HepG2 (cell line): ENCODE results near the gene DRAXIN. TPM values are rescaled to one million over a fixed set of nuclear protein-coding genes. Genes with fewer than 3 reads are reported as not detected.

Experiments
- AKAP8 ChIP-seq: sonication (generic); formaldehyde crosslinking; IDR thresholded peaks from 2 replicates; pipeline ENCODE4 v1.5.1; 2020; ENCODE audit warnings: mild to moderate bottlenecking, missing genetic modification reagents
- ELF4 ChIP-seq: sonication (generic); formaldehyde crosslinking; IDR thresholded peaks from 2 replicates; pipeline ENCODE4 v1.5.0; 2020; ENCODE audit warnings: missing genetic modification reagents, mild to moderate bottlenecking, moderate library complexity, borderline replicate concordance
- IKZF4 ChIP-seq: sonication (generic); formaldehyde crosslinking; IDR thresholded peaks from 2 replicates; pipeline ENCODE4 v1.5.1; 2020; ENCODE audit warnings: borderline replicate concordance, mild to moderate bottlenecking, low read depth, missing genetic modification reagents; ENCODE audit errors: not compliant biosample characterization
- JUND ChIP-seq: sonication (generic); formaldehyde crosslinking; IDR thresholded peaks from 2 replicates; pipeline ENCODE4 v1.8.0; 2022; ENCODE audit warnings: mild to moderate bottlenecking, missing genetic modification reagents
- KDM5B ChIP-seq: sonication (generic); formaldehyde crosslinking; IDR thresholded peaks from 2 replicates; pipeline ENCODE4 v1.4.0; 2020; ENCODE audit warnings: missing genetic modification reagents, mild to moderate bottlenecking, borderline replicate concordance
- NR2F2 ChIP-seq: IDR thresholded peaks from 2 replicates; pipeline ENCODE4 v1.6.1; 2012; ENCODE audit warnings: low read depth, inconsistent platforms, borderline replicate concordance
- POGZ ChIP-seq: sonication (generic); formaldehyde crosslinking; IDR thresholded peaks from 2 replicates; pipeline ENCODE4 v1.4.0; 2020; ENCODE audit warnings: mild to moderate bottlenecking, missing genetic modification reagents
- SETDB1 ChIP-seq: sonication (generic); formaldehyde crosslinking; IDR thresholded peaks from 2 replicates; pipeline ENCODE4 v1.5.1; 2020; ENCODE audit warnings: missing genetic modification reagents, mild to moderate bottlenecking, borderline replicate concordance
- SIN3B ChIP-seq: fragments of 150-350 bp; IDR thresholded peaks from 2 replicates; pipeline ENCODE4 v1.6.1; 2014; ENCODE audit warnings: low read length
- SNRNP70 ChIP-seq: fragments of 200-400 bp; formaldehyde crosslinking; IDR thresholded peaks from 2 replicates; pipeline ENCODE4 v1.6.1; 2017; ENCODE audit warnings: mild to moderate bottlenecking, low read depth, low read length, moderate library complexity
- SOX13 ChIP-seq, 3 experiments: fragments of 450-650 bp in 1 of 3; sonication (generic) in 1 of 3; formaldehyde crosslinking in 1 of 3; IDR thresholded peaks in 2 of 3; conservative IDR thresholded peaks in 1 of 3; 2 replicates each; pipeline versions ENCODE4 v1.5.0 to v1.6.1; 2016 to 2020; ENCODE audit warnings: antibody characterized with exemption in 1 of 3, mild to moderate bottlenecking in 1 of 3, missing compliant biosample characterization in 1 of 3, missing genetic modification reagents in 1 of 3, moderate library complexity in 1 of 3
- ZNF570 ChIP-seq: sonication (generic); formaldehyde crosslinking; IDR thresholded peaks from 2 replicates; pipeline ENCODE4 v1.4.0; 2020; ENCODE audit warnings: mild to moderate bottlenecking, missing genetic modification reagents, borderline replicate concordance
- ZNF850 ChIP-seq: sonication (generic); formaldehyde crosslinking; conservative IDR thresholded peaks from 2 replicates; pipeline ENCODE4 v1.9.0; 2021; ENCODE audit warnings: mild to moderate bottlenecking, missing genetic modification reagents
- ZSCAN29 ChIP-seq: sonication (generic); formaldehyde crosslinking; conservative IDR thresholded peaks from 2 replicates; pipeline ENCODE4 v1.4.0; 2020; ENCODE audit warnings: mild to moderate bottlenecking, missing genetic modification reagents
- polyA plus RNA-seq, 8 experiments: library from polyadenylated mRNA; depleted of rRNA in 3 of 8; stranded (reverse) in 7 of 8; unstranded in 1 of 8; fragments of >200 nt; fragmentation: Illumina TruSeq in 4 of 8; extraction: Trizol in 4 of 8; gene quantifications; 2 replicates each; pipeline versions ENCODE4 v1.2.1 to v1.2.3, GENCODE V29; 2011 to 2016; ENCODE audit warnings: low read depth in 4 of 8, missing spikeins in 1 of 8, mixed read lengths in 1 of 8; ENCODE audit not compliant: insufficient read depth in 1 of 8
- total RNA-seq, 5 experiments: library from RNA; depleted of rRNA; stranded (reverse); fragments of >200 nt; fragmentation: Illumina TruSeq; extraction: Trizol; gene quantifications; 2 replicates each; pipeline ENCODE4 v1.2.3, GENCODE V29; 2016; ENCODE audit warnings: low read depth in 1 of 5
- TF ChIP-seq, protein P1 (sequence below): sonication (generic); formaldehyde crosslinking; IDR thresholded peaks from 2 replicates; pipeline ENCODE4 v1.4.0; 2020; ENCODE audit warnings: missing genetic modification reagents, mild to moderate bottlenecking, borderline replicate concordance
- TF ChIP-seq, protein P2 (sequence below): sonication (generic); formaldehyde crosslinking; IDR thresholded peaks from 2 replicates; pipeline ENCODE4 v1.4.0; 2020; ENCODE audit warnings: missing genetic modification reagents, borderline replicate concordance
- TF ChIP-seq, protein P3 (sequence below): sonication (generic); formaldehyde crosslinking; IDR thresholded peaks from 2 replicates; pipeline ENCODE4 v1.8.0; 2023; ENCODE audit warnings: mild to moderate bottlenecking, missing genetic modification reagents
- TF ChIP-seq, protein P4 (sequence below): sonication (generic); formaldehyde crosslinking; IDR thresholded peaks from 2 replicates; pipeline ENCODE4 v1.8.0; 2022; ENCODE audit warnings: missing genetic modification reagents, mild to moderate bottlenecking, inconsistent platforms, borderline replicate concordance
- TF ChIP-seq, protein P5 (sequence below): sonication (generic); formaldehyde crosslinking; conservative IDR thresholded peaks from 2 replicates; pipeline ENCODE4 v1.8.1; 2023; ENCODE audit warnings: missing genetic modification reagents

DRAXIN gene
- total and polyA plus RNA-seq, 2 of the 13 experiments (the other 11 are each of a cell fraction or from before 2014, with no cell fraction given) = 0.02 TPM; not detected in 1

DNA sequence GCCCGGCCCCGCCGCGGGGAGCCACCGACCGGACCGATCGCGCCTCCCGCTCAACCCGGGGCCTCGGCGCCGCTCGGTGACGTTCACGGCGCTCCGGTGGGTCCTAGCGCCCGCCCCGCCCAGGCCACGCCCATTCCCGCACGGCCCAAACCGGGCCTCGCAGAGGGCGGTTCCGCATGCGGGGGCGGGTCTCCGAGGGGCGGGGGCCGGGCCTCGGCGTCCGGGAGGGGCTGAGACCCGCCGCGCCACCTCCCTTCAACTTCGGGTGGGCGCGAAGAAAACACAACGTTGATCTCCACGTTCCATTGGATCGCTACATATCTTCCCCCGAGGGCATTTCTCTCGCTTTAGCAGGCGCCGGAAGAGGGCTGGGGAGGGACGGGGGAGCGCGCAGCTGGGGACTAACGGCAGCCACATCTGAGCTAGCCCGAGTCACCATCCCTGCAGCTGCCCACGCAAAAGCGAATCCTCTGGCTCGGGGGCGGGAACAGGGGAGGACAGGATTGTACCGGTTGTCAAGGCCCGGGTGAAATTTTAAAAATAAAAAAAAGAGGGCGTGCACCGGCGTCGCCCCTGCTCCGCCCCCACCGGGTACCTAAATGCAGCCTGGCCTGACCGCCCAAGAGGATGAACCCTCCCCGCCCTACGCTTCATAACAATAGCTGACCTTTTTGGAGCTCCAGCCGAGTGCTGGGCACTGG, 10.3 kb upstream of the DRAXIN start, which contains the start of gene MAD2L2 (continued):
- TF ChIP-seq AKAP8 (CRISPR knock-in tag) (no peak), SNRNP70 (no peak), SETDB1 (CRISPR knock-in tag) (no peak), ZNF570 (CRISPR knock-in tag) (no peak), NR2F2 (no peak), SIN3B (no peak), IKZF4 (CRISPR knock-in tag) (no peak), SOX13 (IDR thresholded peaks at IDR 0.05) (no peak), SOX13 (CRISPR knock-in tag; conservative IDR thresholded peaks at IDR 0.05 in 1 of 2, IDR thresholded peaks at IDR 0.05 in 1 of 2) (peak in 1 of 2 experiments; percentile 61; a peak in 2 of 4 replicates), POGZ (CRISPR knock-in tag) (no peak), ZNF850 (no peak), ZSCAN29 (CRISPR knock-in tag) (no peak), ELF4 (no peak), JUND (CRISPR knock-in tag) (no peak), KDM5B (CRISPR knock-in tag) (no peak; the same call in 1 of the 2 replicates)
- TF ChIP-seq, protein P1, sequence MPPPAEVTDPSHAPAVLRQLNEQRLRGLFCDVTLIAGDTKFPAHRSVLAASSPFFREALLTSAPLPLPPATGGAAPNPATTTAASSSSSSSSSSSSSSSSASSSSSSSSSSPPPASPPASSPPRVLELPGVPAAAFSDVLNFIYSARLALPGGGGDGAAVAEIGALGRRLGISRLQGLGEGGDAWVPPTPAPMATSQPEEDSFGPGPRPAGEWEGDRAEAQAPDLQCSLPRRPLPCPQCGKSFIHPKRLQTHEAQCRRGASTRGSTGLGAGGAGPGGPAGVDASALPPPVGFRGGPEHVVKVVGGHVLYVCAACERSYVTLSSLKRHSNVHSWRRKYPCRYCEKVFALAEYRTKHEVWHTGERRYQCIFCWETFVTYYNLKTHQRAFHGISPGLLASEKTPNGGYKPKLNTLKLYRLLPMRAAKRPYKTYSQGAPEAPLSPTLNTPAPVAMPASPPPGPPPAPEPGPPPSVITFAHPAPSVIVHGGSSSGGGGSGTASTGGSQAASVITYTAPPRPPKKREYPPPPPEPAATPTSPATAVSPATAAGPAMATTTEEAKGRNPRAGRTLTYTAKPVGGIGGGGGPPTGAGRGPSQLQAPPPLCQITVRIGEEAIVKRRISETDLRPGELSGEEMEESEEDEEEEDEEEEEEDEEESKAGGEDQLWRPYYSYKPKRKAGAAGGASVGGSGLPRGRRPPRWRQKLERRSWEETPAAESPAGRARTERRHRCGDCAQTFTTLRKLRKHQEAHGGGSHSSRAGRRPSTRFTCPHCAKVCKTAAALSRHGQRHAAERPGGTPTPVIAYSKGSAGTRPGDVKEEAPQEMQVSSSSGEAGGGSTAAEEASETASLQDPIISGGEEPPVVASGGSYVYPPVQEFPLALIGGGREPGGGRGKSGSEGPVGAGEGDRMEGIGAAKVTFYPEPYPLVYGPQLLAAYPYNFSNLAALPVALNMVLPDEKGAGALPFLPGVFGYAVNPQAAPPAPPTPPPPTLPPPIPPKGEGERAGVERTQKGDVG = no peak
- TF ChIP-seq, protein P2, sequence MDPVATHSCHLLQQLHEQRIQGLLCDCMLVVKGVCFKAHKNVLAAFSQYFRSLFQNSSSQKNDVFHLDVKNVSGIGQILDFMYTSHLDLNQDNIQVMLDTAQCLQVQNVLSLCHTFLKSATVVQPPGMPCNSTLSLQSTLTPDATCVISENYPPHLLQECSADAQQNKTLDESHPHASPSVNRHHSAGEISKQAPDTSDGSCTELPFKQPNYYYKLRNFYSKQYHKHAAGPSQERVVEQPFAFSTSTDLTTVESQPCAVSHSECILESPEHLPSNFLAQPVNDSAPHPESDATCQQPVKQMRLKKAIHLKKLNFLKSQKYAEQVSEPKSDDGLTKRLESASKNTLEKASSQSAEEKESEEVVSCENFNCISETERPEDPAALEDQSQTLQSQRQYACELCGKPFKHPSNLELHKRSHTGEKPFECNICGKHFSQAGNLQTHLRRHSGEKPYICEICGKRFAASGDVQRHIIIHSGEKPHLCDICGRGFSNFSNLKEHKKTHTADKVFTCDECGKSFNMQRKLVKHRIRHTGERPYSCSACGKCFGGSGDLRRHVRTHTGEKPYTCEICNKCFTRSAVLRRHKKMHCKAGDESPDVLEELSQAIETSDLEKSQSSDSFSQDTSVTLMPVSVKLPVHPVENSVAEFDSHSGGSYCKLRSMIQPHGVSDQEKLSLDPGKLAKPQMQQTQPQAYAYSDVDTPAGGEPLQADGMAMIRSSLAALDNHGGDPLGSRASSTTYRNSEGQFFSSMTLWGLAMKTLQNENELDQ (CRISPR knock-in tag) = no peak
- TF ChIP-seq, protein P3, sequence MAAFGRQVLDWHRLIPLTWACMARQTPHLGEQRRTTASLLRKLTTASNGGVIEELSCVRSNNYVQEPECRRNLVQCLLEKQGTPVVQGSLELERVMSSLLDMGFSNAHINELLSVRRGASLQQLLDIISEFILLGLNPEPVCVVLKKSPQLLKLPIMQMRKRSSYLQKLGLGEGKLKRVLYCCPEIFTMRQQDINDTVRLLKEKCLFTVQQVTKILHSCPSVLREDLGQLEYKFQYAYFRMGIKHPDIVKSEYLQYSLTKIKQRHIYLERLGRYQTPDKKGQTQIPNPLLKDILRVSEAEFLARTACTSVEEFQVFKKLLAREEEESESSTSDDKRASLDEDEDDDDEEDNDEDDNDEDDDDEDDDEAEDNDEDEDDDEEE (CRISPR knock-in tag) = peak; percentile 79
- TF ChIP-seq, protein P4, sequence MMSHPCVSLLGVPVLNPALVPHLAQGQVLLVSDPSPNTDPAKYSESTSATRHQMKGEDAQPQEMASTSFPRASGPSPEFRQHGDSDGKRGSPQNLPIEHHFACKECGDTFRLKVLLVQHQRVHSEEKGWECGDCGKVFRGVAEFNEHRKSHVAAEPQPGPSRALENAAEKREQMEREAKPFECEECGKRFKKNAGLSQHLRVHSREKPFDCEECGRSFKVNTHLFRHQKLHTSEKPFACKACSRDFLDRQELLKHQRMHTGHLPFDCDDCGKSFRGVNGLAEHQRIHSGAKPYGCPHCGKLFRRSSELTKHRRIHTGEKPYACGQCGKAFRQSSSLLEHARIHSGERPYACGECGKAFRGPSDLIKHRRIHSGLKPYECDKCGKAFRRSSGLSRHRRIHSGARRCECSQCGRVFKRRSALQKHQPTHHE (CRISPR knock-in tag) = no peak
- TF ChIP-seq, protein P5, sequence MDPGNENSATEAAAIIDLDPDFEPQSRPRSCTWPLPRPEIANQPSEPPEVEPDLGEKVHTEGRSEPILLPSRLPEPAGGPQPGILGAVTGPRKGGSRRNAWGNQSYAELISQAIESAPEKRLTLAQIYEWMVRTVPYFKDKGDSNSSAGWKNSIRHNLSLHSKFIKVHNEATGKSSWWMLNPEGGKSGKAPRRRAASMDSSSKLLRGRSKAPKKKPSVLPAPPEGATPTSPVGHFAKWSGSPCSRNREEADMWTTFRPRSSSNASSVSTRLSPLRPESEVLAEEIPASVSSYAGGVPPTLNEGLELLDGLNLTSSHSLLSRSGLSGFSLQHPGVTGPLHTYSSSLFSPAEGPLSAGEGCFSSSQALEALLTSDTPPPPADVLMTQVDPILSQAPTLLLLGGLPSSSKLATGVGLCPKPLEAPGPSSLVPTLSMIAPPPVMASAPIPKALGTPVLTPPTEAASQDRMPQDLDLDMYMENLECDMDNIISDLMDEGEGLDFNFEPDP = no peak
